ENCODE data around the gene SNX30. TPM values are rescaled to one million over a fixed set of nuclear protein-coding genes. Genes with fewer than 3 reads are reported as not detected.

The SNX30 gene
- total RNA-seq, 4 donors from 2014 or later = 5.5 to 9.4 (median 7.4) TPM

DNA sequence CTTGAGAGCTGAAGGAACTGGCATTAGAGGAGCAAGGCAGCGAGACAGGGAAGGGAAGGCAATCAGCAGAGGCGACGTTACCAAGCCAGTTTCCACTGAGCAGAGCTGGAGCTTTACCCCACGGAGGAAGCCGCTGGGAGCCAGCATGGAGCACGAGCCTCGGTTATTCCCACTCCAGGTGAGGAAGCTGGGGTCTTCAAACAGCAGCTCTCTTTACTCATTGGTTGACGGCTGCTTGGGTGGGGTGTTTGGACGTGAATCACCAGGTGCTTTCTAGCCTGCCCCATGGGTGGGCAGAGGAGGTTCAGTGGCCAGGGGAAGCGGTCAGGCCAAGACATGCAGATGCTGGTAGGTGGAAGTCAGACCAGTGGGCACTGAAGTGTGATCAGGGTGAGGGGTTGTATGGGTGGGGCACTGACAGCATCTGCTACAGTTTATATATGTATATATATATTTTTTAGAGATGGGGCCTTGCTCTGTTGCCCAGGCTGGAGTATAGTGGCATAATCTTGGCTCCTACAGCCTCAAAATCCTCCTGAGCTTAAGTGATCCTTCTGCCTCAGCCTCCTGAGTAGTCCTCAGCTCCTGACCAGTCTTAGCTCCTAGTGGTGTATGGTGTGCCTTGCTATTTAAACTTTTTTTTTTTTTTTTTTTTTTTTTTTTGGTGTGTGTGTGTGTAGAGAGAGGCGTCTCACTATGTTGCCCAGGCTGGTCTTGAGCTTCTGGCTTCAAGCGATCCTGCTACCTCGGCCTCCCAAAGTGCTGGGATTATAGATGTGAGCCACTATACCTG is 12.4 kb downstream of the SNX30 start:
- WGBS, 2 donors = 95 to 98% methylated on average over 10 to 13 of the region's 13 CpGs
- intact Hi-C loops (cut with DNase I) = no loop called here
- H3K36me3 ChIP-seq = no peaks in the 10 kb centered on the region

GRCh38 chr9:112764344-112764743 is 13.8 kb downstream of the SNX30 start:
- no peak for DNase-seq
- H3K27ac ChIP-seq = no peak overlapping the region
- no peaks in the 10 kb centered on the region for H3K9me3 ChIP-seq
- H3K4me3 ChIP-seq (replicated peaks in 1 of 3) = no peak overlapping the region
- no peaks in the 10 kb centered on the region for H3K27me3 ChIP-seq
- no peaks in the 10 kb centered on the region for H3K36me3 ChIP-seq
- intact Hi-C loops (cut with DNase I) = no loop called here
- TF ChIP-seq, protein P1, sequence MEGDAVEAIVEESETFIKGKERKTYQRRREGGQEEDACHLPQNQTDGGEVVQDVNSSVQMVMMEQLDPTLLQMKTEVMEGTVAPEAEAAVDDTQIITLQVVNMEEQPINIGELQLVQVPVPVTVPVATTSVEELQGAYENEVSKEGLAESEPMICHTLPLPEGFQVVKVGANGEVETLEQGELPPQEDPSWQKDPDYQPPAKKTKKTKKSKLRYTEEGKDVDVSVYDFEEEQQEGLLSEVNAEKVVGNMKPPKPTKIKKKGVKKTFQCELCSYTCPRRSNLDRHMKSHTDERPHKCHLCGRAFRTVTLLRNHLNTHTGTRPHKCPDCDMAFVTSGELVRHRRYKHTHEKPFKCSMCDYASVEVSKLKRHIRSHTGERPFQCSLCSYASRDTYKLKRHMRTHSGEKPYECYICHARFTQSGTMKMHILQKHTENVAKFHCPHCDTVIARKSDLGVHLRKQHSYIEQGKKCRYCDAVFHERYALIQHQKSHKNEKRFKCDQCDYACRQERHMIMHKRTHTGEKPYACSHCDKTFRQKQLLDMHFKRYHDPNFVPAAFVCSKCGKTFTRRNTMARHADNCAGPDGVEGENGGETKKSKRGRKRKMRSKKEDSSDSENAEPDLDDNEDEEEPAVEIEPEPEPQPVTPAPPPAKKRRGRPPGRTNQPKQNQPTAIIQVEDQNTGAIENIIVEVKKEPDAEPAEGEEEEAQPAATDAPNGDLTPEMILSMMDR (IDR thresholded peaks at IDR 0.05) = no peak
- H3K4me1 ChIP-seq = no peaks in the 10 kb centered on the region
- 79 to 84% methylated on average over 5 of the region's 5 CpGs for WGBS, 2 donors

More for the DNA sequence above, 12.4 kb downstream of the SNX30 start:
- TF ChIP-seq, protein P1 (IDR thresholded peaks at IDR 0.05) = no peak
- TF ChIP-seq POLR2A (IDR thresholded peaks at IDR 0.05) = no peak
- Histone ChIP-seq H3K4me1 (no peaks in the 10 kb centered on the region), H3K27me3 (no peaks in the 10 kb centered on the region), H3K4me3 (replicated peaks in 1 of 3) (no peak overlapping the region), H3K27ac (no peak overlapping the region), H3K9me3 (no peaks in the 10 kb centered on the region)
- no peak for DNase-seq

DNA sequence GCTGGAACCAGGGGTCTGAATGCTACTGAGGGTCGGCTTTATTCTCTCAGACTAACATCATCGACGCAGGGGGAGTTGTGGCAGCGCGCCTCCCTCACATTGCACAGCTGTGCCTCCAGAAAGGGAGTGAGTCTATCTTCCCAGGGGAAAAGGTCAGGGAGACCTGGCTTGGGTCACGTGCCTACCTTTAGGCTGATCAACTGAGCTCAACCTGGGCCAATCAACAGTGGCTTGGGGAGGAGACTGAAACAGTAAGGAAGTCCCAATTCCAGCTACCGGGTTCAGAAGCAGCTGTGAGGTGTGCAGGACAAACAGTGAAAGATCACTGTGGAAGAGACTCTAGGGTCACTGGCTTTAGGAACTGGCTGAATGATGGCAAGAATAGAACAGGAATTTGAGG is 14.3 kb downstream of the SNX30 start:
- intact Hi-C loops (cut with DNase I) = no loop called here
- 79 to 86% methylated on average over 7 of the region's 7 CpGs for WGBS, 2 donors
- H3K4me3 ChIP-seq (replicated peaks in 1 of 3) = no peak overlapping the region
- no peaks in the 10 kb centered on the region for H3K4me1 ChIP-seq
- H3K9me3 ChIP-seq = no peaks in the 10 kb centered on the region
- no peak overlapping the region for H3K27ac ChIP-seq
- DNase-seq = no peak
- no peaks in the 10 kb centered on the region for H3K27me3 ChIP-seq
- H3K36me3 ChIP-seq = no peaks in the 10 kb centered on the region
- TF ChIP-seq POLR2A (IDR thresholded peaks at IDR 0.05) = no peak
- TF ChIP-seq, protein P1 (IDR thresholded peaks at IDR 0.05) = no peak

DNA sequence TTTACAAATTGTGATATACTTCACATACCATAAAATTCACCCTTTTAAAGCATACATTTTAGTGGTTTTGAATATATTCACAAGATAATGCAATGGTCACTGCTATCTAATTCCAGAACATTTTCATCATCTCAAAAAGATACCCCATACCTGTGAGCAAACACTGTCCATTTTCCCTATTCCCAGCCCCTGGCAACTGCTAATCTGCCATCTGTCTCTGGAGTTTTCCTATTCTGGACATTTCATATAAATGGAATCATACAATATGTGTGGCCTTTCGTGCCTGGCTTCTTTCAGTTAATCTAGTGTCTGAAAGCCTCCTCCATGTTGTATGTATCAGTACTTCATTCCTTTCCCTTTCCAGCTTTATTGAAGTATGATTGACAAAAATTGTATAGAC is 14.7 kb downstream of the SNX30 start:
- no peaks in the 10 kb centered on the region for H3K4me1 ChIP-seq
- 96 to 100% methylated on average over 1 of the region's 1 CpG for WGBS, 2 donors
- H3K27me3 ChIP-seq = no peaks in the 10 kb centered on the region
- intact Hi-C loops (cut with DNase I) = no loop called here
- no peak overlapping the region for H3K27ac ChIP-seq
- no peaks in the 10 kb centered on the region for H3K9me3 ChIP-seq
- no peak overlapping the region for H3K4me3 ChIP-seq (replicated peaks in 1 of 3)
- no peak for DNase-seq
- no peaks in the 10 kb centered on the region for H3K36me3 ChIP-seq
- no peak for TF ChIP-seq POLR2A (IDR thresholded peaks at IDR 0.05)
- TF ChIP-seq, protein P1 (IDR thresholded peaks at IDR 0.05) = no peak

DNA sequence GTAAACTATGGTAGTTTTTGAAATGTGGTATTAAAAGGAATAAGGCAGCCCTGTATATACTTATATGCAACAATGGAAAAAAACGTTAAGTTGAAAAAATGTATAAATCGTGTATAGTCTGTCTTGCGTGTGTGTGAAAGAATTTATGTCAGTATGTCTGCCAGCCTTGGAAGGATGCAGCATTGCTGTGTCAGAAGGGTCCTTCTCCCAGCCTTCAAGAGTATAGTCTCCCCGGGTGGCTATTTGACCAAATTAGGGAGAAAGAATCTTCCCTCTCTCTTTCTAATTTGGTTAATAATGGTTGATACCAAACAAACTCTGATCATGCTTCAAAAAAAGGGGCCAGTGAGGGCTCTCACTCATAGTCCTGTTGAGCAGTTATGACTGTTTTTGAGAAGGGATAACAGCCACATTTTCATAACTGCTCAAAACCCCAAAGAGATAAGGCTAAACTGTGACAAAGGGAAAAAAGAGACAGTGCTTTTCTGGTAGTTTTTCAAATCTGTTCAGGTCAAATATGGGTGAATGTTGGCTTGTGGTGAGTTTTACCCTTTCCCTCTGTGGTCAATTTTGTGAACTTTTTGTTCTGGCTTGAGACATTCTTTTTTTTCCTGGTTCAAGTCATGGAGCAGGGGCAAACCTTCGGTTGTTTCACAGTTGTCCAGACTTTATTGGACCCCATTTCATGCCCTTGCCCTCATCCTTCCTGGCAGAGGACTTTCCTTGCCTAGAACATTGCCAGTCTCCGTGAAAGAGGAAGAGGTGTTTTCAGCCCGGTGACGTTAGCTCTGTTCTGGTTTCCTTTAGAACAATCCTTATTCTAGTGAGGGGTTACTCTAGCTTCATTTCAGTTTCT is 21.0 kb downstream of the SNX30 start:
- Histone ChIP-seq H3K4me1 (peaks cover 0 to 4% of the 10 kb centered on the region in 2 donors), H3K4me3 (replicated peaks in 1 of 3) (no peak overlapping the region), H3K27me3 (no peaks in the 10 kb centered on the region), H3K36me3 (no peaks in the 10 kb centered on the region), H3K27ac (no peak overlapping the region), H3K9me3 (no peaks in the 10 kb centered on the region)
- intact Hi-C loops (cut with DNase I) = no loop called here
- TF ChIP-seq POLR2A (IDR thresholded peaks at IDR 0.05) = no peak
- TF ChIP-seq, protein P1 (IDR thresholded peaks at IDR 0.05) = no peak
- WGBS, 2 donors = 69 to 80% methylated on average over 8 of the region's 8 CpGs
- no peak for DNase-seq
